ENCODE results near the gene RIMOC1. TPM values are rescaled to one million over a fixed set of nuclear protein-coding genes. Genes with fewer than 3 reads are reported as not detected.

RIMOC1 gene
- total RNA-seq: 16.6 and 18.1 TPM in 2 replicates

GRCh38 chr5:41903892-41904799, at the start of gene RIMOC1:
Gene RIMOC1, plus strand, starts transcription at chr5:41904344. Its CDS starts 24 bp downstream, at chr5:41904368.

GRCh38 chr5:41869724-41870626, 34.2 kb upstream of the RIMOC1 start, which contains the start of gene OXCT1:
Gene OXCT1, minus strand, starts transcription at chr5:41870425. Its CDS starts 67 bp downstream, at chr5:41870358.

GRCh38 chr5:41924872-41925554, 20.9 kb downstream of the RIMOC1 start, which contains the start of gene FBXO4:
Gene FBXO4, plus strand, starts transcription at chr5:41925281. Its CDS starts 29 bp downstream, at chr5:41925310.

Other genes with a start within 250 kb of the RIMOC1 start
- 51.4 and 66.0 TPM in 2 replicates for gene OXCT1, start 33.9 kb upstream of the RIMOC1 start, total RNA-seq
- 11.1 and 15.6 TPM in 2 replicates for gene FBXO4, start 20.9 kb downstream of the RIMOC1 start, total RNA-seq